Measurements from ENCODE around the gene RBM33. TPM values are rescaled to one million over a fixed set of nuclear protein-coding genes. Genes with fewer than 3 reads are reported as not detected.

RBM33 gene
- total and polyA plus RNA-seq, 9 of the 15 experiments (the other 6 are each of a cell fraction or from before 2014, with no cell fraction given) = 4.4 to 80.7 (median 27.3) TPM

DNA sequence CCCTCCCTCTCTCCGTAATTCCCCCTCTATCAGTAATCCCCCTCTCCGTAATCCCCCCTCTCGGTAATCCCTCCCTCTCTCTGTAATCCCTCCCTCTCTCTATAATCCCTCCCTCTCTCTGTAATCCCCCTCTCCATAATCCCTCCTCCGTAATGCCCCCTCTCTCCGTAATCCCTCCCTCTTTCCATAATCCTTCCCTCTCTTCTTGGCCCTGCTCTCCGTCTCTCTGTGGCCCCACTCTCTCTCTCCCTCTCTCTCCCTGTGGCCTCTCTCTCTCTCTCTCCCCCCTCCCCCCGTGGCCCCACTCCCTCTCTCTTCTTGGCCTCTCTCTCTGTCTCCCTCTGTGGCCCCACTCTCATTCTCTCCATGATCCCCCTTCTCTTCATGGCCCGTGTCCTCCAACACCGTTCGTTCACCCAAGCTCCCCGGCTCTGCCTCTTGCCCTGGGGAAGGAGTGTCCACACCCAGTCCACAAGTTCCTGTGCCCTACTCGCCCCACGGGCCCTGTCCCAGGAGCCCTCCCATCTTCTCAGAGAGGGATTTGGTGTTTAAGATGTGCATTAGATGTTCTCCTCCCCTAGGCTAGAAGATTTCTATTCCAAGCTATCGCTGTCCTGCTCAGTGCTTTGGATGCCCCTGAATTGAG is 148.0 kb downstream of the RBM33 start:
- Histone ChIP-seq H3K9ac (ENCODE audit: insufficient read depth in 1 of 2, low read depth in 2 of 2, low read length in 2 of 2) (no peak overlapping the region), H3K9me1 (ENCODE audit: control insufficient read depth, insufficient read depth, low read length) (no peaks in the 10 kb centered on the region), H3K27me3 (ENCODE audit: control insufficient read depth in 2 of 2, insufficient read depth in 2 of 2, low read length in 2 of 2) (peaks cover 3 to 18% of the 10 kb centered on the region in 2 experiments; a peak in 4 of 5 replicates), H2AFZ (ENCODE audit: low read depth, low read length) (no peak overlapping the region), H3K27ac (ENCODE audit: extremely low read depth, low read depth, low read length) (no peak overlapping the region), H3K9me3 (replicated peaks; ENCODE audit: control insufficient read depth, insufficient read depth, low read depth, low read length) (no peaks in the 10 kb centered on the region; the same call in 1 of the 2 replicates), H3K4me2 (ENCODE audit: insufficient read depth, low read length) (no peak overlapping the region), H3K4me1 (replicated peaks in 1 of 2; ENCODE audit: control insufficient read depth in 2 of 2, insufficient read depth in 2 of 2, low read length in 2 of 2) (peaks cover 0 to 23% of the 10 kb centered on the region in 2 experiments; a peak in 2 of 5 replicates), H4K20me1 (replicated peaks; ENCODE audit: control insufficient read depth, insufficient read depth, low read length) (0 out of 2 replicates have a peak, but pooled peaks cover 3% of the 10 kb centered on the region), H3K79me2 (ENCODE audit: control insufficient read depth, insufficient read depth, low read length) (no peaks in the 10 kb centered on the region), H3K36me3 (ENCODE audit: control insufficient read depth, insufficient read depth, low read length) (no peaks in the 10 kb centered on the region), H3K4me3 (no peak overlapping the region)
- ChIA-PET CTCF (ENCODE audit: low intra/inter-chr PET ratio) (no interaction called here), POLR2A (no interaction called here)
- BruUV-seq (replicated peaks) = no TSS peak
- TF ChIP-seq AFF4 (CRISPR knock-in tag; IDR thresholded peaks at IDR 0.05) = no peak
- no peak for TF ChIP-seq WHSC1 (IDR thresholded peaks at IDR 0.05; ENCODE audit: low read length)
- TF ChIP-seq FOXJ2 (tag; IDR thresholded peaks at IDR 0.05) = no peak
- TF ChIP-seq KLF13 (tag; IDR thresholded peaks at IDR 0.05; ENCODE audit: borderline replicate concordance, low read depth) = no peak
- no peak for TF ChIP-seq PRMT5 (CRISPR knock-in tag; IDR thresholded peaks at IDR 0.05)
- TF ChIP-seq ELF2 (CRISPR knock-in tag; IDR thresholded peaks at IDR 0.05) = no peak
- TF ChIP-seq HSF4 (CRISPR knock-in tag; IDR thresholded peaks at IDR 0.05; ENCODE audit: borderline replicate concordance) = no peak
- in situ Hi-C loops (cut with MboI) (no loop called here), intact Hi-C loops (cut with micrococcal nuclease) (no loop called here)
- ATAC-seq = no peak
- DNase-seq (ENCODE audit: extremely low read depth in 1 of 4, low spot score in 3 of 4) = no peak
- no peak for FAIRE-seq
- 35% methylated on average over 7 of the region's 14 CpGs for WGBS (ENCODE audit: insufficient coverage, low coverage, missing lambda C conversion rate)

Measured in K562 (cell line).